ENCODE results near the gene GMPPA. TPM values are rescaled to one million over a fixed set of nuclear protein-coding genes. Genes with fewer than 3 reads are reported as not detected.

GMPPA gene
- total RNA-seq, 1 experiment from 2014 or later = 32.0 TPM

DNA sequence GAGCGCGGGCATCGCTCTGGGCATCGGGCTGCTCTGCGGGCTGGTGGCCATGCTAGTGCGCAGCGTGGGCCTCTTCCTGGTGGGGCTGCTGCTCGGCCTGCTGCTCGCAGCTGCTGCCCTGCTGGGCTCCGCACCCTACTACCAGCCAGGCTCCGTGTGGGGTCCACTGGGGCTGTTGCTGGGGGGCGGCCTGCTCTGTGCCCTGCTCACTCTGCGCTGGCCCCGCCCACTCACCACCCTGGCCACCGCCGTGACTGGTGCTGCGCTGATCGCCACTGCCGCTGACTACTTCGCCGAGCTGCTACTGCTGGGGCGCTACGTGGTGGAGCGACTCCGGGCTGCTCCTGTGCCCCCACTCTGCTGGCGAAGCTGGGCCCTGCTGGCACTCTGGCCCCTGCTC, 48.9 kb downstream of the GMPPA start:
- Histone ChIP-seq H2BK12ac (ENCODE audit: insufficient read length, low read depth, low read length) (no peak overlapping the region), H3K56ac (ENCODE audit: insufficient read length, low read depth, low read length) (no peak overlapping the region)

More for the DNA sequence above, 48.9 kb downstream of the GMPPA start:
- H2BK5ac ChIP-seq (ENCODE audit: insufficient read length, low read length) = no peak overlapping the region
- no peaks in the 10 kb centered on the region for H3K9me3 ChIP-seq (ENCODE audit: control insufficient read depth, low read depth, low read length)
- no peak overlapping the region for H3K14ac ChIP-seq (ENCODE audit: insufficient read depth, low read length)
- peaks cover 3% of the 10 kb centered on the region; the same call in 1 of the 2 replicates for H3K4me1 ChIP-seq (ENCODE audit: insufficient read depth, low read length)
- no peak overlapping the region for H4K5ac ChIP-seq (ENCODE audit: insufficient read length, low read depth, low read length)
- H2BK120ac ChIP-seq (ENCODE audit: low read depth, low read length, poor library complexity, severe bottlenecking) = no peak overlapping the region
- H3K4ac ChIP-seq (ENCODE audit: low read depth, low read length) = no peak overlapping the region
- peaks cover 24% of the 10 kb centered on the region for H3K23me2 ChIP-seq (ENCODE audit: insufficient read length, low read depth, low read length, poor library complexity, severe bottlenecking)
- no peak overlapping the region for H3K4me2 ChIP-seq (ENCODE audit: insufficient read depth, insufficient read length, low read length)
- H3K27ac ChIP-seq (ENCODE audit: insufficient read length, low read depth, low read length) = no peak overlapping the region
- no peak for TF ChIP-seq CTCF (conservative IDR thresholded peaks at IDR 0.05)
- no peak overlapping the region for H3K18ac ChIP-seq (ENCODE audit: insufficient read length, low read depth, low read length)
- peaks cover 0 to 3% of the 10 kb centered on the region in 2 experiments; a peak in 1 of 5 replicates for H3K9me3 Mint-ChIP-seq
- H4K8ac ChIP-seq (replicated peaks; ENCODE audit: insufficient read length, low read depth, low read length) = no peak overlapping the region
- no peak overlapping the region for H2BK15ac ChIP-seq (ENCODE audit: low read depth, low read length)
- no CpG with 5 or more reads among the region's 26 CpGs for WGBS (ENCODE audit: extremely low coverage, insufficient read length, low lambda C conversion rate)
- no peak overlapping the region for H3T11ph ChIP-seq (ENCODE audit: low read length)
- peaks cover 10 to 25% (median 22%) of the 10 kb centered on the region in 3 experiments; a peak in 6 of 7 replicates for H3K36me3 Mint-ChIP-seq (ENCODE audit: insufficient read depth in 1 of 3, low read depth in 3 of 3)
- no peak overlapping the region for H3K9ac ChIP-seq (ENCODE audit: extremely low read depth, insufficient read length, low read length)
- H3K23ac ChIP-seq (ENCODE audit: insufficient read length, low read depth, low read length) = no peak overlapping the region
- no peak overlapping the region for H3K4me3 Mint-ChIP-seq
- H2BK20ac ChIP-seq (ENCODE audit: low read depth, low read length, poor library complexity, severe bottlenecking) = no peak overlapping the region
- no peak overlapping the region for H4K91ac ChIP-seq (ENCODE audit: insufficient read length, low read depth, low read length)
- no peaks in the 10 kb centered on the region; the same call in 1 of the 2 replicates for H3K27me3 ChIP-seq (ENCODE audit: insufficient read depth, low read length)
- no peak overlapping the region for H2AK5ac ChIP-seq (ENCODE audit: insufficient read length, low read length)
- H3K79me2 ChIP-seq (ENCODE audit: insufficient read depth, low read length) = no peaks in the 10 kb centered on the region
- H3K27ac Mint-ChIP-seq = no peak overlapping the region
- peaks cover 17 to 20% of the 10 kb centered on the region in 2 experiments for H3K4me1 Mint-ChIP-seq
- H4K20me1 ChIP-seq (ENCODE audit: control insufficient read depth, insufficient read depth, insufficient read length) = no peaks in the 10 kb centered on the region
- peaks cover 45% of the 10 kb centered on the region for H3K27me3 Mint-ChIP-seq (ENCODE audit: low read depth)
- H3K79me1 ChIP-seq (ENCODE audit: insufficient read depth, low read depth, low read length, poor library complexity, severe bottlenecking) = no peaks in the 10 kb centered on the region
- no peak overlapping the region for H2AFZ ChIP-seq (ENCODE audit: low read length)
- DNase-seq = no peak
